GM19023 (cell line): ENCODE data around the gene NPSR1.
A peak's percentile ranks its signal among the peaks of the same experiment; 100 is the strongest.
"Not testable (repeated sequence)": the region's sequence is repeated elsewhere in the genome, so short reads cannot be mapped to it uniquely, and the experiment has no call there.

ENCODE experiments used
- ATAC-seq: cut with Tn5 transposase; IDR thresholded peaks from one replicate; pipeline ENCODE4 v1.9.1; 2021; ENCODE audit warnings: mild to moderate bottlenecking, moderate library complexity; ENCODE audit not compliant: unreplicated experiment

Gene NPSR1

GRCh38 chr7:34756025-34756437, 98.0 kb downstream of the NPSR1 start:
- no peak for ATAC-seq

- no peak for ATAC-seq
These were observed 98.7 kb downstream of the NPSR1 start for GRCh38 chr7:34756691-34757090.

- ATAC-seq: no peak
These were observed 99.6 kb downstream of the NPSR1 start for GRCh38 chr7:34757570-34758110.

- ATAC-seq: peak; percentile 57
These were observed 100.1 kb downstream of the NPSR1 start for GRCh38 chr7:34758111-34758601.

GRCh38 chr7:34759477-34760125, 101.6 kb downstream of the NPSR1 start:
- no peak for ATAC-seq

GRCh38 chr7:34760271-34760670, 102.3 kb downstream of the NPSR1 start:
- ATAC-seq: no peak

GRCh38 chr7:34761206-34761605, 103.2 kb downstream of the NPSR1 start:
- ATAC-seq: no peak

- ATAC-seq: no peak
These were observed 103.6 kb downstream of the NPSR1 start for GRCh38 chr7:34761627-34762026.

- no peak for ATAC-seq
These were observed 104.7 kb downstream of the NPSR1 start for GRCh38 chr7:34762764-34763163.

GRCh38 chr7:34772296-34772938, 114.4 kb downstream of the NPSR1 start:
- no peak for ATAC-seq

- ATAC-seq: no peak
These were observed 118.8 kb downstream of the NPSR1 start for GRCh38 chr7:34776748-34777358.

- ATAC-seq: no peak
These were observed 122.5 kb downstream of the NPSR1 start for GRCh38 chr7:34780546-34780945.

- ATAC-seq: no peak
These were observed 129.6 kb downstream of the NPSR1 start for GRCh38 chr7:34787586-34787985.

- ATAC-seq: no peak
These were observed 148.8 kb downstream of the NPSR1 start for GRCh38 chr7:34806831-34807230.

GRCh38 chr7:34807548-34808340, 149.7 kb downstream of the NPSR1 start:
- ATAC-seq: no peak

GRCh38 chr7:34814203-34814842, 156.3 kb downstream of the NPSR1 start:
- not testable (repeated sequence) for ATAC-seq

GRCh38 chr7:34821932-34822558, 164.0 kb downstream of the NPSR1 start:
- ATAC-seq: no peak

GRCh38 chr7:34823650-34824258, 165.7 kb downstream of the NPSR1 start:
- peak; percentile 54 for ATAC-seq

GRCh38 chr7:34825221-34825620, 167.2 kb downstream of the NPSR1 start:
- no peak for ATAC-seq

- ATAC-seq: no peak
These were observed 172.4 kb downstream of the NPSR1 start for GRCh38 chr7:34830390-34830789.
